Suprapubic skin (tissue), 4 donors: ENCODE measurements around the gene SEMA3F. TPM values are rescaled to one million over a fixed set of nuclear protein-coding genes. Genes with fewer than 3 reads are reported as not detected.

Source experiments
- DNase-seq, 2 donors: peaks; one replicate each; pipeline ENCODE4 v3.0.0-alpha.2; 2019; ENCODE audit warnings: low spot score in 2 of 2
- H3K27ac ChIP-seq: fragments of 200-600 bp; sonication (generic); one replicate; pipeline ENCODE4 v1.5.1; 2019
- H3K27me3 ChIP-seq: fragments of 200-600 bp; sonication (generic); one replicate; pipeline ENCODE4 v1.5.1; 2019
- H3K36me3 ChIP-seq: fragments of 200-600 bp; sonication (generic); one replicate; pipeline ENCODE4 v1.5.1; 2019
- H3K4me1 ChIP-seq: fragments of 200-600 bp; sonication (generic); one replicate; pipeline ENCODE4 v1.5.1; 2019
- H3K4me3 ChIP-seq: fragments of 200-600 bp; sonication (generic); one replicate; pipeline ENCODE4 v1.5.1; 2019; ENCODE audit warnings: mild to moderate bottlenecking
- H3K9me3 ChIP-seq: fragments of 200-600 bp; sonication (generic); one replicate; pipeline ENCODE4 v1.5.1; 2019
- EP300 ChIP-seq: sonication (generic); formaldehyde crosslinking; IDR thresholded peaks from one replicate; pipeline ENCODE4 v1.6.1; 2017; ENCODE audit warnings: antibody characterized with exemption
- POLR2A ChIP-seq, 2 donors: fragments of 450-650 bp; IDR thresholded peaks; one replicate each; pipeline ENCODE4 v1.6.1; 2017; ENCODE audit warnings: antibody characterized with exemption in 2 of 2, mild to moderate bottlenecking in 2 of 2, moderate library complexity in 2 of 2
- POLR2AphosphoS5 ChIP-seq, 3 donors: sonication (generic); formaldehyde crosslinking; IDR thresholded peaks; one replicate each; pipeline ENCODE4 v1.6.1; 2017; ENCODE audit warnings: antibody characterized with exemption in 3 of 3
- WGBS: methylation state at CpG from one replicate; pipeline ENCODE4 v1.1.5; 2018; 5-methylcytosine and 5-hydroxymethylcytosine counted together
- total RNA-seq, 4 donors: library from RNA; depleted of rRNA; stranded (reverse); fragments of >200 nt; gene quantifications; one replicate each; pipeline ENCODE4 v1.1.0, GENCODE V29; 2016
- TF ChIP-seq, protein P1 (sequence below), 2 donors: fragments of 200-600 bp in 1 of 2; fragments of 450-650 bp in 1 of 2; sonication (generic) in 1 of 2; IDR thresholded peaks; one replicate each; pipeline ENCODE4 v1.5.1; 2016 to 2019; ENCODE audit warnings: antibody characterized with exemption in 2 of 2, mild to moderate bottlenecking in 1 of 2, moderate library complexity in 1 of 2

Gene SEMA3F
- total RNA-seq, 4 donors from 2014 or later: 123 to 188 (median 130) TPM

DNA sequence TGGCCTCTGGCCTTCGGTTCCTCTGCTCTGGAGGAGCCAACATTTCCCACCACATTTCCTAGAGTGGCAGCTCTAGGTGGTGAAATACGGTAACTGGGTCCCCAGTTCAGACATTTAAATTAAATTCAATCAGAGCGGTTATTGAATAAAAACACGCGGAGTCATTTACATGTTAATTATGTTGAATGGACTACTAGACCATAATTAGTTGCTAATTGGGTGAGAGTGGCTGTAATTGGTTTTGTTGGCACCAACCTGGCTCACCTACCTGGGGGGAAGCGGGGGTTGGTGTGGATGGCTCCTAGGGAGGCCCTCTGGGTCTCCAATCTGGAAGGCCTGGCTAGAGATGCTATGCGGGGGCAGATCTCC is 12.7 kb downstream of the SEMA3F start:
- TF ChIP-seq POLR2A (IDR thresholded peaks at IDR 0.05) (no peak), EP300 (no peak), POLR2AphosphoS5 (IDR thresholded peaks at IDR 0.05) (no peak)
- TF ChIP-seq, protein P1, sequence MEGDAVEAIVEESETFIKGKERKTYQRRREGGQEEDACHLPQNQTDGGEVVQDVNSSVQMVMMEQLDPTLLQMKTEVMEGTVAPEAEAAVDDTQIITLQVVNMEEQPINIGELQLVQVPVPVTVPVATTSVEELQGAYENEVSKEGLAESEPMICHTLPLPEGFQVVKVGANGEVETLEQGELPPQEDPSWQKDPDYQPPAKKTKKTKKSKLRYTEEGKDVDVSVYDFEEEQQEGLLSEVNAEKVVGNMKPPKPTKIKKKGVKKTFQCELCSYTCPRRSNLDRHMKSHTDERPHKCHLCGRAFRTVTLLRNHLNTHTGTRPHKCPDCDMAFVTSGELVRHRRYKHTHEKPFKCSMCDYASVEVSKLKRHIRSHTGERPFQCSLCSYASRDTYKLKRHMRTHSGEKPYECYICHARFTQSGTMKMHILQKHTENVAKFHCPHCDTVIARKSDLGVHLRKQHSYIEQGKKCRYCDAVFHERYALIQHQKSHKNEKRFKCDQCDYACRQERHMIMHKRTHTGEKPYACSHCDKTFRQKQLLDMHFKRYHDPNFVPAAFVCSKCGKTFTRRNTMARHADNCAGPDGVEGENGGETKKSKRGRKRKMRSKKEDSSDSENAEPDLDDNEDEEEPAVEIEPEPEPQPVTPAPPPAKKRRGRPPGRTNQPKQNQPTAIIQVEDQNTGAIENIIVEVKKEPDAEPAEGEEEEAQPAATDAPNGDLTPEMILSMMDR (IDR thresholded peaks at IDR 0.05): no peak
- 64% methylated on average over 7 of the region's 7 CpGs for WGBS
- Histone ChIP-seq H3K4me1 (peaks cover 98% of the 10 kb centered on the region), H3K4me3 (no peak overlapping the region), H3K9me3 (no peaks in the 10 kb centered on the region), H3K27ac (peak overlapping the region; percentile 74), H3K27me3 (no peaks in the 10 kb centered on the region), H3K36me3 (no peaks in the 10 kb centered on the region)
- no peak for DNase-seq

DNA sequence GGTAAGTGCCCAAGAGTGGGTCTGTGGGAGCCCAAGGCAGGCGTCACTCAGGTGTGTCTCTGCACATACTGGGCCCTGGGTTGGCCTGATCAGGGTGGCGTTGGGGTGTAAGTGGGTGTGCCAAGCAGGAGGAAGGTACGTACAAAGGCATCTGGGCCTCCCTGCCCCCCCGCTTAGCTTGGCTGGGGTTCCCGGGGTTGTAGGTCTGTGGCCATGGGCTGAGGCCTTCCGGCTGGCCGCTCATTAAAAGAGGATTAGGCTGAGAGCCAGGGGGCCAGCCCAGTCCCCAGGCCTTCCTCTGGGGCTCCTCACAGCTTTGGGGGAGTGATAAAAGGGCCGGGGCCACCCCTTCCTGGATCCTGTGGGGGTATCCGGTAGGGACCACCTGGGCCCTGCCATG is 13.3 kb downstream of the SEMA3F start:
- DNase-seq: no peak
- Histone ChIP-seq H3K27ac (peak overlapping the region; percentile 74), H3K4me1 (peaks cover 97% of the 10 kb centered on the region), H3K27me3 (no peaks in the 10 kb centered on the region), H3K9me3 (no peaks in the 10 kb centered on the region), H3K4me3 (no peak overlapping the region), H3K36me3 (no peaks in the 10 kb centered on the region)
- TF ChIP-seq POLR2AphosphoS5 (IDR thresholded peaks at IDR 0.05): no peak
- TF ChIP-seq POLR2A (IDR thresholded peaks at IDR 0.05): no peak
- no peak for TF ChIP-seq EP300
- TF ChIP-seq, protein P1 (IDR thresholded peaks at IDR 0.05): no peak
- WGBS: 60% methylated on average over 1 of the region's 9 CpGs

DNA sequence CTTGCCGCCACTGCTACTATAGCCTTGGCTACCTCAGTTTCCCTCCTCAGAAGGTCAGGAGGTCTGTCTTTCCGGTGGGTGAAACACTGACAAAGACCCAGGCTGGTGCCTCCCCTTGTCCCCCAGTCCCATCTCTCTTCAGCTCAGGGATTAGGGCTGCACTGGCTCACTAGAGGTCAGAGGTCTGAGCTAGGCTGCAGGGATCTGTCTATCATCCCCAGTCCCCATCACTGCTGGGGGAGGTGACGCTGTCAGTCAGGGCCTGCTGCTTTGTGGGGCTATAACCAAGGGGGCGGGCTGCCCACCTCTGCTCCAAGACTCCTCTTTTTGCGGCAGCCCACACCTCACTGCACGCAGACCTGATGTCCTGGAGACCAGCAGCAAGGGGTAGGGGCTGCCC is 13.7 kb downstream of the SEMA3F start:
- peaks cover 97% of the 10 kb centered on the region for H3K4me1 ChIP-seq
- peak overlapping the region; percentile 74 for H3K27ac ChIP-seq
- no peaks in the 10 kb centered on the region for H3K27me3 ChIP-seq
- peaks cover 4% of the 10 kb centered on the region for H3K36me3 ChIP-seq
- H3K9me3 ChIP-seq: no peaks in the 10 kb centered on the region
- 83% methylated on average over 4 of the region's 6 CpGs for WGBS
- H3K4me3 ChIP-seq: no peak overlapping the region
- no peak for DNase-seq
- TF ChIP-seq POLR2AphosphoS5 (IDR thresholded peaks at IDR 0.05) (no peak), EP300 (no peak), POLR2A (IDR thresholded peaks at IDR 0.05) (no peak)
- TF ChIP-seq, protein P1 (IDR thresholded peaks at IDR 0.05): no peak

DNA sequence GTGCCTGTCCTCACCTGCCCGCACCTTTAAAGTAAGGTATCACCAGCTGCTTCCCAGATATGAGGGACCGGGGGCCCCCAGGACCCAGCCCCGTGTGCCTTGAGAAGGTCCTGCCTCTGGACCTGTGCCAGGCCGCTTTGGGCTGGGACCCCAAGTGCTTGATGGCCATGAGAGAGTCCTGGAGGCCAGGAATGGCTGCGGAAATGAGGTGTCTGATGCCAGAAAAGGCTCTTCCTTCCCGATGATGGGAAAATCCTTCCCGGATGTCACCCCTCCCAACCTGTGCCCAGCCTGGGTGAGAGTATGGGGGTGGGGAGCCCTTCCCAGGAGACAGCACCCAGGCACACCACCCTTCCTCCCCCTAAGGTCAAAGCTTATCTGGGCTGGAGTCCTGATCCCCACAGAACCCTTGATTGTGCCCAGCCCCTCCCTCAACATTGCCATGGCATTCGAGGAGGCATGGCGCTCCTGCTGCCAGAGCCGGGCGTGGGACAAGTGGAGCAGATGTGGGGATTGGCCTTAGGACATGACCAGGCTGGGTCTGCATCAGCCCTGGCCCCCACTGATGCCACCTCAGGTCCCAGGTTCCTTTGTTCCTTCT is 14.2 kb downstream of the SEMA3F start:
- H3K4me1 ChIP-seq: peaks cover 93% of the 10 kb centered on the region
- H3K27me3 ChIP-seq: no peaks in the 10 kb centered on the region
- no peaks in the 10 kb centered on the region for H3K9me3 ChIP-seq
- 44% methylated on average over 9 of the region's 11 CpGs for WGBS
- H3K4me3 ChIP-seq: no peak overlapping the region
- H3K27ac ChIP-seq: peak overlapping the region; percentile 74
- peaks cover 9% of the 10 kb centered on the region for H3K36me3 ChIP-seq
- DNase-seq: no peak
- TF ChIP-seq, protein P1 (IDR thresholded peaks at IDR 0.05): no peak
- TF ChIP-seq EP300 (no peak), POLR2A (IDR thresholded peaks at IDR 0.05) (no peak), POLR2AphosphoS5 (IDR thresholded peaks at IDR 0.05) (no peak)

DNA sequence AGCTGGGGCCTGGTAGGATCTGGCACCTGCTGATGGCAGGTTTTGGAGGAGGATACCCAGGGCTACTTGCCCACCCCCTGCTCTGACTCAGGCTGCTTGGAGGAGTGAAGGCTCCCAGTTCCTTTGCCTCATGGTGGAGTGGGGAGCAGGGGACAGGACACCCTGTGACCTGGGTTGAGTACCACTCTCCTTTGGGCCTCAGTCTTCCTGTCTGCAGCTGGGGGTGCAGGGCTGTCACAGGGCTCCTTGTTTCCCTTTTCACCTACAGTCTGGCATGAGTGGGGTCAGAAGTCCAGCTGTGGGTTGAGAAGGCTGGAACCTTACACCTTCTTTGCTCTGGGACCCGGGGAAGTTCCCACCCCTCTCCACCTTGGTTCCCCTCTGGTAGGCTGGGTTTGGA is 14.7 kb downstream of the SEMA3F start:
- Histone ChIP-seq H3K36me3 (peaks cover 14% of the 10 kb centered on the region), H3K27me3 (no peaks in the 10 kb centered on the region), H3K9me3 (no peaks in the 10 kb centered on the region), H3K4me1 (peaks cover 88% of the 10 kb centered on the region), H3K4me3 (no peak overlapping the region), H3K27ac (peak overlapping the region; percentile 62)
- 100% methylated on average over 1 of the region's 1 CpG for WGBS
- TF ChIP-seq POLR2AphosphoS5 (IDR thresholded peaks at IDR 0.05): no peak
- no peak for DNase-seq

DNA sequence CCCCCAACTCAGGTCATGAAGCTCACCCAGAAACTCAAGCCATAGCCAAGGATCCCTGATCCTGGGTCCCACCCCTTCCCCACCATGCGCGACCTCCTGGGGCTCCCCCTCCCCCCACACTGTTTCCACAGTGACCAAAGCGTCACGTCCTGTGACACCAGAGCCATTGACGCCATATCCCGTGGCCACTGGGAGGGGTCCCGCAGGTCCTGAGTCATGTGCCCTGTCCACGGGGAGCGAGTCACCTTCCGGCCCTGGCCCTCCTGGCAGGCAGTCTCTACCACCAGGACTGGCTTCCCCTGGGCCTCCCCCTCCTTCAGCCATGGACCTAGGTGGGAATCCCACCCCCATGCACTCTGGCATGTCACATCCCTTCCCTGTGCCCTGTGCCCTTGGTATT is 15.6 kb downstream of the SEMA3F start:
- WGBS: 74% methylated on average over 6 of the region's 10 CpGs
- H3K4me3 ChIP-seq: no peak overlapping the region
- peaks cover 82% of the 10 kb centered on the region for H3K4me1 ChIP-seq
- DNase-seq: no peak
- TF ChIP-seq, protein P1 (IDR thresholded peaks at IDR 0.05): no peak
- TF ChIP-seq POLR2A (IDR thresholded peaks at IDR 0.05) (no peak), EP300 (no peak), POLR2AphosphoS5 (IDR thresholded peaks at IDR 0.05) (no peak)
- H3K27ac ChIP-seq: peak overlapping the region; percentile 62
- no peaks in the 10 kb centered on the region for H3K9me3 ChIP-seq
- H3K27me3 ChIP-seq: no peaks in the 10 kb centered on the region
- H3K36me3 ChIP-seq: peaks cover 23% of the 10 kb centered on the region
